ENCODE data around the gene NAALADL2.

DNA sequence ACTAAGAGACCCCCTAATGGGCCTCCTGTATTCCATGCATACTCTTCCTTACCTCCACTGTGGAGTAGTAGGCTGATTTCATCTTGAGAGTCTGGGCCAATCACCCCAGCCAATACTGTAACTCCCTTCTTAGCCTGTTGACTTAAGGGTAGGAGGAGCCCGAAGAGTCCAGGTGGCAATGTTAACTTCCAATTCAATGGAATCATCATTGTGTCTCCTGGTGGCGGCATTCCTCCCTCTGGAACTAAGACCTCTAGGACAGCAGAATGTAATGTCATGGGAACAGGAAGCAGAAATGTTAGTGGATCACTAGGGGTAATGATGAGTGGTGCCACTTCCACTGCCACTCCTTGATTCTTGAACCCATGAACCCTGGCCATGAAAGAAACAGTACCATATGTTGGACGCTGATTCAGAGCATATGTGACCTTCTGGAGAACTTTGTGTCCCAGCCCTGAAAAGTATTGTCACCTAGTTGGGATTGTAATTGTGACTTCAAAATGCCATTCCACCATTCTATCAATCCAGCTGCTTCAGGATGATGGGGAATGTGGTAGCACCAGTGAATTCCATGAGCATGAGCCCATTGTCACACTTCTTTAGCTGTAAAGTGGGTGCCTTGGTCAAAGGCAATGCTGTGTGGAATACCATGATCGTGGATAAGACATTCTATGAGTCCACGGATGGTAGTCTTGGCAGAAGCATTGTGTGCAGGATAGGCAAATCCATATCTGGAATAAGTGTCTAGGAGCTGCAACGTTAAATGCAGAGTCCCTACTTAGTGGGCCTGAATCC lies 24.9 kb downstream of the NAALADL2 start:
- TF ChIP-seq, protein P1, sequence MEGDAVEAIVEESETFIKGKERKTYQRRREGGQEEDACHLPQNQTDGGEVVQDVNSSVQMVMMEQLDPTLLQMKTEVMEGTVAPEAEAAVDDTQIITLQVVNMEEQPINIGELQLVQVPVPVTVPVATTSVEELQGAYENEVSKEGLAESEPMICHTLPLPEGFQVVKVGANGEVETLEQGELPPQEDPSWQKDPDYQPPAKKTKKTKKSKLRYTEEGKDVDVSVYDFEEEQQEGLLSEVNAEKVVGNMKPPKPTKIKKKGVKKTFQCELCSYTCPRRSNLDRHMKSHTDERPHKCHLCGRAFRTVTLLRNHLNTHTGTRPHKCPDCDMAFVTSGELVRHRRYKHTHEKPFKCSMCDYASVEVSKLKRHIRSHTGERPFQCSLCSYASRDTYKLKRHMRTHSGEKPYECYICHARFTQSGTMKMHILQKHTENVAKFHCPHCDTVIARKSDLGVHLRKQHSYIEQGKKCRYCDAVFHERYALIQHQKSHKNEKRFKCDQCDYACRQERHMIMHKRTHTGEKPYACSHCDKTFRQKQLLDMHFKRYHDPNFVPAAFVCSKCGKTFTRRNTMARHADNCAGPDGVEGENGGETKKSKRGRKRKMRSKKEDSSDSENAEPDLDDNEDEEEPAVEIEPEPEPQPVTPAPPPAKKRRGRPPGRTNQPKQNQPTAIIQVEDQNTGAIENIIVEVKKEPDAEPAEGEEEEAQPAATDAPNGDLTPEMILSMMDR (IDR thresholded peaks at IDR 0.05) = no peak
- no peak for TF ChIP-seq ZFX (IDR thresholded peaks at IDR 0.05; ENCODE audit: borderline replicate concordance)
